ENCODE measurements around the gene ARHGEF16.

DNA sequence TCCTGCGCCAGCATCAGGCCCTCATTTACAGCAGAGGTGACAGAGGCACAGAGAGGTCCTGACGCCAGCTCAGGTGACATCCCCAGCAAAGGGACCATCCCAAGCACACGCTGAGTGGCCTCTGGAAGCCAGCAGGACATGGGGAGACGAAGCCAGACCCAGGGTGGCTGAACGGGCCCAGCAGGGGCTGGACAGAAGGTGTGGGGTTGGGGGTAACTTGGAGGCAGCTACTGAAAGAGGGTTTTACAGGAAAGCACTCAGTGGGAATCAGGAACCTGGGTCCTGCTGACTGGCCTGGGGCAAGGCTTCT, 1.6 kb upstream of the ARHGEF16 start:
- TF ChIP-seq, protein P1, sequence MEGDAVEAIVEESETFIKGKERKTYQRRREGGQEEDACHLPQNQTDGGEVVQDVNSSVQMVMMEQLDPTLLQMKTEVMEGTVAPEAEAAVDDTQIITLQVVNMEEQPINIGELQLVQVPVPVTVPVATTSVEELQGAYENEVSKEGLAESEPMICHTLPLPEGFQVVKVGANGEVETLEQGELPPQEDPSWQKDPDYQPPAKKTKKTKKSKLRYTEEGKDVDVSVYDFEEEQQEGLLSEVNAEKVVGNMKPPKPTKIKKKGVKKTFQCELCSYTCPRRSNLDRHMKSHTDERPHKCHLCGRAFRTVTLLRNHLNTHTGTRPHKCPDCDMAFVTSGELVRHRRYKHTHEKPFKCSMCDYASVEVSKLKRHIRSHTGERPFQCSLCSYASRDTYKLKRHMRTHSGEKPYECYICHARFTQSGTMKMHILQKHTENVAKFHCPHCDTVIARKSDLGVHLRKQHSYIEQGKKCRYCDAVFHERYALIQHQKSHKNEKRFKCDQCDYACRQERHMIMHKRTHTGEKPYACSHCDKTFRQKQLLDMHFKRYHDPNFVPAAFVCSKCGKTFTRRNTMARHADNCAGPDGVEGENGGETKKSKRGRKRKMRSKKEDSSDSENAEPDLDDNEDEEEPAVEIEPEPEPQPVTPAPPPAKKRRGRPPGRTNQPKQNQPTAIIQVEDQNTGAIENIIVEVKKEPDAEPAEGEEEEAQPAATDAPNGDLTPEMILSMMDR (conservative IDR thresholded peaks at IDR 0.05 in 1 of 2, IDR thresholded peaks at IDR 0.05 in 1 of 2; ENCODE audit: extremely low read depth in 1 of 2, insufficient read depth in 1 of 2, low read depth in 1 of 2, low read length in 2 of 2): no peak
- no peak for TF ChIP-seq EZH2 (IDR thresholded peaks at IDR 0.05; ENCODE audit: borderline replicate concordance, low read length)
